Thyroid gland (tissue), 4 donors: ENCODE data around the gene TBX2.

ENCODE experiments used
- CTCF ChIP-seq, 6 experiments: fragments of 200-600 bp in 3 of 6; fragments of 450-650 bp in 3 of 6; sonication (generic) in 3 of 6; IDR thresholded peaks; one replicate each; pipeline ENCODE4 v1.5.1; 2016 to 2019; ENCODE audit warnings: antibody characterized with exemption in 6 of 6, mild to moderate bottlenecking in 2 of 6, inconsistent platforms in 1 of 6, moderate library complexity in 1 of 6
- POLR2A ChIP-seq, 2 donors: fragments of 450-650 bp; IDR thresholded peaks; one replicate each; pipeline ENCODE4 v1.6.1; 2017; ENCODE audit warnings: antibody characterized with exemption in 2 of 2, mild to moderate bottlenecking in 2 of 2, moderate library complexity in 1 of 2

- no peak for TF ChIP-seq POLR2A (IDR thresholded peaks at IDR 0.05)
- no peak for TF ChIP-seq CTCF (IDR thresholded peaks at IDR 0.05)
Observed at GRCh38 chr17:61403801-61404662, 4.4 kb downstream of the TBX2 start.
